A549 (cell line): ENCODE measurements around the gene TEX35.

Experiments used
- BHLHE40 ChIP-seq: IDR thresholded peaks from 2 replicates; pipeline ENCODE4 v1.6.1; 2012; ENCODE audit warnings: low read depth, low read length, inconsistent platforms
- CEBPB ChIP-seq, 2 experiments: fragments of >200 bp in 1 of 2; sonication (Bioruptor Twin) in 1 of 2; formaldehyde crosslinking in 1 of 2; IDR thresholded peaks; 2 replicates each; pipeline ENCODE4 v1.6.1; 2012 to 2016
- CHD4 ChIP-seq: fragments of 200-600 bp; sonication (generic); IDR thresholded peaks from 2 replicates; pipeline ENCODE4 v1.6.1; 2016; ENCODE audit warnings: antibody characterized with exemption, mild to moderate bottlenecking, borderline replicate concordance
- HMGXB4 ChIP-seq: fragments of 250-450 bp; sonication (Bioruptor Pico); IDR thresholded peaks from 2 replicates; pipeline ENCODE4 v1.5.0; 2021; ENCODE audit warnings: mild to moderate bottlenecking, moderate library complexity, borderline replicate concordance
- MAX ChIP-seq: IDR thresholded peaks from 2 replicates; pipeline ENCODE4 v1.6.1; 2012
- MAZ ChIP-seq: fragments of 150-350 bp; IDR thresholded peaks from 2 replicates; pipeline ENCODE4 v1.6.1; 2014; ENCODE audit warnings: antibody characterized with exemption, low read depth, low read length, borderline replicate concordance
- PBX3 ChIP-seq: IDR thresholded peaks from 2 replicates; pipeline ENCODE4 v1.6.1; 2012
- POLR2A ChIP-seq: IDR thresholded peaks from 2 replicates; pipeline ENCODE4 v1.6.1; 2012; ENCODE audit warnings: mild to moderate bottlenecking, low read length
- POLR2AphosphoS2 ChIP-seq: conservative IDR thresholded peaks from 2 replicates; pipeline ENCODE4 v1.6.1; 2012; ENCODE audit warnings: low read length, improper control_type of control experiment, inconsistent platforms
- RAD21 ChIP-seq, 2 experiments: fragments of >200 bp in 1 of 2; sonication (Bioruptor Twin) in 1 of 2; formaldehyde crosslinking in 1 of 2; IDR thresholded peaks in 1 of 2; conservative IDR thresholded peaks in 1 of 2; 2 replicates in 1 of 2; 3 replicates in 1 of 2; pipeline ENCODE4 v1.6.1; 2012 to 2018; ENCODE audit warnings: inconsistent platforms in 1 of 2
- RARB ChIP-seq: fragments of 250-450 bp; sonication (Bioruptor Pico); IDR thresholded peaks from 2 replicates; pipeline ENCODE4 v1.8.0; 2021; ENCODE audit warnings: mild to moderate bottlenecking, moderate library complexity
- ZC3H11A ChIP-seq: fragments of 450-650 bp; IDR thresholded peaks from 2 replicates; pipeline ENCODE4 v1.6.1; 2014; ENCODE audit warnings: antibody characterized with exemption, mild to moderate bottlenecking
- ZSCAN20 ChIP-seq: fragments of 250-450 bp; sonication (Bioruptor Pico); IDR thresholded peaks from 2 replicates; pipeline ENCODE4 v1.8.0; 2022; ENCODE audit warnings: mild to moderate bottlenecking, moderate library complexity
- TF ChIP-seq, protein P1 (sequence below): fragments of >200 bp; sonication (Bioruptor Twin); formaldehyde crosslinking; IDR thresholded peaks from 3 replicates; pipeline ENCODE4 v1.5.1; 2016

DNA sequence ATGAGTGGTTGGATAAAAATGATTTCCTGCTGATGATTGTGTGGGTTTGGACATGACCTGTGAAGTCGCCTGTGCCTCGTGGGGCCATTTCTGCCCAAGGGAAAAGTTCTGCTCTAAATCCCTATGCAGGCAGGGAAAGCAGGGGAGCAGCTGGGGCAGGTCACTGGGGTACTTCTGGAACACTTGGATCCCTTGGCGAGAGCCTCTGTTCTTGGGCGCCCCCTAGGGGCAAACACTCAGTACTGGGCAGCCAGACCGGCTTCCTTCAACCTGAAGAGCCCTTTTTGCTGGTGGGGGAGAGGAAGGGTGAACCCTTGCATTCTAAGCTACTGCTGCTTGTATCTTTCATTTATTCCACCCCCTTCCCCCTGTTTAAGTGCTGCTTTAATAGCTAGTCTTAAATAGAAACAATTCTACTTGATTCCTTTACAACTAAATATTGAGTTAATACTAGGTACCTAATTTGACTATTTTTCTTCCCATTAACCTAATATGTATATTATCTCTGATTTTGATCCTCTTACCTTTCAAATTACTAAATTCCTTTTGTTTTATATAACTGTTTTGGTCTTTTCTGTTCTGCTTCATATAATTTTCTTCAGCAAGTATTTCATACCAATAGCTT is 11.1 kb upstream of the TEX35 start:
- TF ChIP-seq, protein P1, sequence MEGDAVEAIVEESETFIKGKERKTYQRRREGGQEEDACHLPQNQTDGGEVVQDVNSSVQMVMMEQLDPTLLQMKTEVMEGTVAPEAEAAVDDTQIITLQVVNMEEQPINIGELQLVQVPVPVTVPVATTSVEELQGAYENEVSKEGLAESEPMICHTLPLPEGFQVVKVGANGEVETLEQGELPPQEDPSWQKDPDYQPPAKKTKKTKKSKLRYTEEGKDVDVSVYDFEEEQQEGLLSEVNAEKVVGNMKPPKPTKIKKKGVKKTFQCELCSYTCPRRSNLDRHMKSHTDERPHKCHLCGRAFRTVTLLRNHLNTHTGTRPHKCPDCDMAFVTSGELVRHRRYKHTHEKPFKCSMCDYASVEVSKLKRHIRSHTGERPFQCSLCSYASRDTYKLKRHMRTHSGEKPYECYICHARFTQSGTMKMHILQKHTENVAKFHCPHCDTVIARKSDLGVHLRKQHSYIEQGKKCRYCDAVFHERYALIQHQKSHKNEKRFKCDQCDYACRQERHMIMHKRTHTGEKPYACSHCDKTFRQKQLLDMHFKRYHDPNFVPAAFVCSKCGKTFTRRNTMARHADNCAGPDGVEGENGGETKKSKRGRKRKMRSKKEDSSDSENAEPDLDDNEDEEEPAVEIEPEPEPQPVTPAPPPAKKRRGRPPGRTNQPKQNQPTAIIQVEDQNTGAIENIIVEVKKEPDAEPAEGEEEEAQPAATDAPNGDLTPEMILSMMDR, result peak; percentile 84
- TF ChIP-seq CHD4, result no peak
- no peak for TF ChIP-seq POLR2AphosphoS2
- no peak for TF ChIP-seq HMGXB4 (CRISPR knock-in tag)
- no peak for TF ChIP-seq POLR2A
- TF ChIP-seq BHLHE40, result no peak
- TF ChIP-seq RAD21 (conservative IDR thresholded peaks at IDR 0.05 in 1 of 2, IDR thresholded peaks at IDR 0.05 in 1 of 2), result peak; percentile 72 to 80
- no peak for TF ChIP-seq MAX
- TF ChIP-seq CEBPB (IDR thresholded peaks at IDR 0.05), result no peak
- no peak for TF ChIP-seq MAZ
- no peak for TF ChIP-seq ZSCAN20 (CRISPR knock-in tag)
- no peak for TF ChIP-seq ZC3H11A
- TF ChIP-seq RARB (CRISPR knock-in tag), result no peak
- TF ChIP-seq PBX3, result no peak
